ENCODE measurements around the gene PRLH. TPM values are rescaled to one million over a fixed set of nuclear protein-coding genes. Genes with fewer than 3 reads are reported as not detected.

PRLH gene
- polyA plus RNA-seq, 1 experiment = not detected

GRCh38 chr2:237529452-237530402, 36.6 kb upstream of the PRLH start:
- Histone ChIP-seq H3K36me3 (ENCODE audit: control insufficient read depth, insufficient read depth, low read length) (peaks cover 14% of the 10 kb centered on the region), H3K27me3 (ENCODE audit: control insufficient read depth, insufficient read depth, low read length) (no peaks in the 10 kb centered on the region), H3K4me3 (ENCODE audit: low read depth, low read length) (no peak overlapping the region)
- POLR2A ChIA-PET = no interaction called here
- DNase-seq (ENCODE audit: low read depth) = no peak
- no peak for TF ChIP-seq CTCF (IDR thresholded peaks at IDR 0.05; ENCODE audit: insufficient read depth, low read depth, low read length)
- CTCF ChIA-PET = interaction anchor here (1.1 to 2.4 kb wide), 5 partner anchors 9 to 42 kb away, joined by 3 to 10 read pairs (median 3); no protein-coding TSS in a partner anchor

- H3K36me3 ChIP-seq (ENCODE audit: control insufficient read depth, insufficient read depth, low read length) = peaks cover 15% of the 10 kb centered on the region
- no peak overlapping the region for H3K4me3 ChIP-seq (ENCODE audit: low read depth, low read length)
- H3K27me3 ChIP-seq (ENCODE audit: control insufficient read depth, insufficient read depth, low read length) = no peaks in the 10 kb centered on the region
- ChIA-PET CTCF (interaction anchor here (1.0 to 2.4 kb wide), 4 partner anchors 8 to 42 kb away, joined by 3 to 10 read pairs (median 3); no protein-coding TSS in a partner anchor), POLR2A (no interaction called here)
- TF ChIP-seq CTCF (IDR thresholded peaks at IDR 0.05; ENCODE audit: insufficient read depth, low read depth, low read length) = no peak
- no peak for DNase-seq (ENCODE audit: low read depth)
Observed at GRCh38 chr2:237530472-237531433, 35.6 kb upstream of the PRLH start.

- no peak for DNase-seq (ENCODE audit: low read depth)
- CTCF ChIA-PET = interaction anchor here (0.7 to 3.8 kb wide), 4 partner anchors 20 to 376 kb away, joined by 3 to 20 read pairs (median 6); no protein-coding TSS in a partner anchor
- no peak overlapping the region for H3K4me3 ChIP-seq (ENCODE audit: low read depth, low read length)
- peaks cover 13% of the 10 kb centered on the region for H3K36me3 ChIP-seq (ENCODE audit: control insufficient read depth, insufficient read depth, low read length)
- POLR2A ChIA-PET = no interaction called here
- TF ChIP-seq CTCF (IDR thresholded peaks at IDR 0.05; ENCODE audit: insufficient read depth, low read depth, low read length) = no peak
- H3K27me3 ChIP-seq (ENCODE audit: control insufficient read depth, insufficient read depth, low read length) = no peaks in the 10 kb centered on the region
Observed at GRCh38 chr2:237532160-237532559, 34.2 kb upstream of the PRLH start.

GRCh38 chr2:237533668-237534161, 32.7 kb upstream of the PRLH start:
- ChIA-PET CTCF (interaction anchor here (2.7 to 3.8 kb wide), 2 partner anchors 21 to 38 kb away, joined by 9 to 20 read pairs; no protein-coding TSS in a partner anchor), POLR2A (no interaction called here)
- DNase-seq (ENCODE audit: low read depth) = no peak
- Histone ChIP-seq H3K27me3 (ENCODE audit: control insufficient read depth, insufficient read depth, low read length) (no peaks in the 10 kb centered on the region), H3K4me3 (ENCODE audit: low read depth, low read length) (no peak overlapping the region), H3K36me3 (ENCODE audit: control insufficient read depth, insufficient read depth, low read length) (peaks cover 12% of the 10 kb centered on the region)
- TF ChIP-seq CTCF (IDR thresholded peaks at IDR 0.05; ENCODE audit: insufficient read depth, low read depth, low read length) = no peak

All from BJ (cell line).